ENCODE data around the gene CDH5. TPM values are rescaled to one million over a fixed set of nuclear protein-coding genes. Genes with fewer than 3 reads are reported as not detected.
A peak's percentile ranks its signal among the peaks of the same experiment; 100 is the strongest.
"Not testable (repeated sequence)": the region's sequence is repeated elsewhere in the genome, so short reads cannot be mapped to it uniquely, and the experiment has no call there.

Gene CDH5
- total RNA-seq, 4 donors from 2014 or later = 5.3 to 28.1 (median 11.4) TPM

DNA sequence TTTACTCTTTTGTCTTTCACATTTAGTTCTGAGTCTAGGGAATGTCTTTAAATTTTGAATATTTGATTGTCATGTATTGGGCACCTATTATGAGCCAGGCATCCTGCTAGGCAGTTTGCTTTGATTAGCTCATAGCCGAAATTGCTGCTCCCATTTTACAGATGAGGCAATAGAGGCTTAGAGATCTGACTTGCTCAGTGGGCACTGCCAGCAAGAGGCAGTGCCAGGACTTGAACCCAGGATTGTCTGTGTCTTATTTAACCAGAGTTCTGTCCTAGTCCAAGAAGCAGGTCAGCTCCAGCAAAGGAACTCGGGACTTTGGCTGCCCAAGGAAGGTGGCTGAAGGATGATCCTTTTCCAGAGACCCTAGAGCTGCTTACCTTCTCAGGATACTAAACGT, 85.1 kb downstream of the CDH5 start:
- Histone ChIP-seq H3K4me3 (no peak overlapping the region), H3K27me3 (no peaks in the 10 kb centered on the region), H3K27ac (no peak overlapping the region), H3K9me3 (no peaks in the 10 kb centered on the region), H3K36me3 (no peaks in the 10 kb centered on the region), H3K4me1 (no peaks in the 10 kb centered on the region)
- DNase-seq = no peak
- no peak for TF ChIP-seq POLR2A (IDR thresholded peaks at IDR 0.05)
- TF ChIP-seq, protein P1, sequence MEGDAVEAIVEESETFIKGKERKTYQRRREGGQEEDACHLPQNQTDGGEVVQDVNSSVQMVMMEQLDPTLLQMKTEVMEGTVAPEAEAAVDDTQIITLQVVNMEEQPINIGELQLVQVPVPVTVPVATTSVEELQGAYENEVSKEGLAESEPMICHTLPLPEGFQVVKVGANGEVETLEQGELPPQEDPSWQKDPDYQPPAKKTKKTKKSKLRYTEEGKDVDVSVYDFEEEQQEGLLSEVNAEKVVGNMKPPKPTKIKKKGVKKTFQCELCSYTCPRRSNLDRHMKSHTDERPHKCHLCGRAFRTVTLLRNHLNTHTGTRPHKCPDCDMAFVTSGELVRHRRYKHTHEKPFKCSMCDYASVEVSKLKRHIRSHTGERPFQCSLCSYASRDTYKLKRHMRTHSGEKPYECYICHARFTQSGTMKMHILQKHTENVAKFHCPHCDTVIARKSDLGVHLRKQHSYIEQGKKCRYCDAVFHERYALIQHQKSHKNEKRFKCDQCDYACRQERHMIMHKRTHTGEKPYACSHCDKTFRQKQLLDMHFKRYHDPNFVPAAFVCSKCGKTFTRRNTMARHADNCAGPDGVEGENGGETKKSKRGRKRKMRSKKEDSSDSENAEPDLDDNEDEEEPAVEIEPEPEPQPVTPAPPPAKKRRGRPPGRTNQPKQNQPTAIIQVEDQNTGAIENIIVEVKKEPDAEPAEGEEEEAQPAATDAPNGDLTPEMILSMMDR (IDR thresholded peaks at IDR 0.05) = no peak

DNA sequence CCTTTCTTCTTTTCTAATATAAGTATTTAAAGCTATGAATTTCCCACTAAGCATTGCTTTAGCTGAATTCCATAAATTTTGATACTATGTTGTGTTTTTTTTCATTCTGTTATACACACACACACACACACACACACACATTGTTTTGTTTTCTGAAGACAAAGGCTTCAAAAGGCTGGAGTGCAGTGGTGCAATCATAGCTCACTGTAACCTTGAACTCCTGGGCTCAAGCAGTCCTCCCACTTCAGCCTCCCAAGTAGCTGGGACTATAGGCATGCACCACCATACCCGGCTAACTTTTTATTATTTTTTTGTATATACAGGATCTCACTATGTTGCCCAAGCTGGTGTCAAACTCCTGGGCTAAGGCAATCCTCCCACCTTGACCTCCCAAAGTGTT, 86.7 kb downstream of the CDH5 start:
- not testable (repeated sequence) for H3K9me3 ChIP-seq, H3K36me3 ChIP-seq, H3K27ac ChIP-seq, H3K27me3 ChIP-seq, H3K4me3 ChIP-seq, H3K4me1 ChIP-seq
- DNase-seq = peak in 1 of 3 donors; percentile 5

Other genes with a start within 250 kb of the CDH5 start
- not detected for gene BEAN1, start 60.6 kb downstream of the CDH5 start, total RNA-seq
- 10 to 100 TPM; 22.8 to 33.1 (median 27.1) TPM for gene TK2, start 183.4 kb downstream of the CDH5 start, total RNA-seq
- gene CKLF, start 185.9 kb downstream of the CDH5 start, total RNA-seq = 10 to 100 TPM in 3 of 4 donors, 1 to 10 TPM in 1; 7.5 to 47.1 (median 22.2) TPM
- gene CMTM1, start 199.7 kb downstream of the CDH5 start, total RNA-seq = 1 to 10 TPM in 3 of 4 donors, not detected in 1; 1.4 to 3.6 (median 2.1) TPM
- gene CMTM2, start 212.8 kb downstream of the CDH5 start, total RNA-seq = not detected
- gene CMTM3, start 238.0 kb downstream of the CDH5 start, total RNA-seq = 10 to 100 TPM in 2 of 4 donors, 1 to 10 TPM in 2; 4.9 to 15.7 (median 11.3) TPM

Data from Peyer's patch (tissue), 4 donors.